ENCODE data around the gene DNPEP.
"Not testable (repeated sequence)": the region's sequence is repeated elsewhere in the genome, so short reads cannot be mapped to it uniquely, and the experiment has no call there.

DNPEP gene

GRCh38 chr2:219395609-219396008 is 7.9 kb upstream of the DNPEP start:
- H3K27me3 Mint-ChIP-seq = no peaks in the 10 kb centered on the region
- ATAC-seq (no peak), DNase-seq (no peak)
- no peak overlapping the region for H3K4me3 Mint-ChIP-seq
- no peak overlapping the region for H3K27ac Mint-ChIP-seq
- H3K4me1 Mint-ChIP-seq = peaks cover 8% of the 10 kb centered on the region
- H3K9me3 Mint-ChIP-seq = no peaks in the 10 kb centered on the region

- H3K27ac Mint-ChIP-seq, H3K9me3 Mint-ChIP-seq, H3K4me1 Mint-ChIP-seq, H3K4me3 Mint-ChIP-seq, DNase-seq, H3K27me3 Mint-ChIP-seq, ATAC-seq: not testable (repeated sequence)
Measured at GRCh38 chr2:219395056-219395455, 7.3 kb upstream of the DNPEP start.

- Mint-ChIP-seq H3K9me3 (no peaks in the 10 kb centered on the region), H3K4me3 (no peak overlapping the region), H3K4me1 (peaks cover 12% of the 10 kb centered on the region), H3K27me3 (no peaks in the 10 kb centered on the region), H3K27ac (no peak overlapping the region)
- ATAC-seq (no peak), DNase-seq (no peak)
Measured at GRCh38 chr2:219392754-219393153, 5.0 kb upstream of the DNPEP start.

GRCh38 chr2:219388907-219389156 is 1.1 kb upstream of the DNPEP start:
- DNase-seq = no peak
- no peaks in the 10 kb centered on the region for H3K9me3 Mint-ChIP-seq
- H3K4me3 Mint-ChIP-seq = peak overlapping the region; percentile 74 to 80
- no peak for ATAC-seq
- H3K27ac Mint-ChIP-seq = peak overlapping the region in 1 of 2 donors; percentile 34
- H3K27me3 Mint-ChIP-seq = no peaks in the 10 kb centered on the region
- peaks cover 38% of the 10 kb centered on the region for H3K4me1 Mint-ChIP-seq

- DNase-seq (peak; percentile 98 to 100), ATAC-seq (peak; percentile 81)
- Mint-ChIP-seq H3K9me3 (no peaks in the 10 kb centered on the region), H3K27ac (peak overlapping the region; percentile 34 to 49), H3K4me3 (peak overlapping the region; percentile 74 to 80), H3K27me3 (no peaks in the 10 kb centered on the region), H3K4me1 (peaks cover 43% of the 10 kb centered on the region)
Measured at GRCh38 chr2:219388121-219388906, 602 bp upstream of the DNPEP start.

- Mint-ChIP-seq H3K4me1 (peaks cover 44% of the 10 kb centered on the region), H3K4me3 (peak overlapping the region; percentile 97 to 98), H3K27me3 (no peaks in the 10 kb centered on the region), H3K27ac (peak overlapping the region; percentile 98 to 99), H3K9me3 (no peaks in the 10 kb centered on the region)
- no peak for ATAC-seq
- DNase-seq = no peak
Measured at GRCh38 chr2:219386532-219387280, 1.0 kb downstream of the DNPEP start.

- H3K27me3 Mint-ChIP-seq = no peaks in the 10 kb centered on the region
- peak overlapping the region in 1 of 2 donors; percentile 24 for H3K4me3 Mint-ChIP-seq
- no peaks in the 10 kb centered on the region for H3K9me3 Mint-ChIP-seq
- ATAC-seq (no peak), DNase-seq (no peak)
- peaks cover 44% of the 10 kb centered on the region for H3K4me1 Mint-ChIP-seq
- no peak overlapping the region for H3K27ac Mint-ChIP-seq
Measured at GRCh38 chr2:219385958-219386520, 1.7 kb downstream of the DNPEP start.

GRCh38 chr2:219384859-219385258 is 2.9 kb downstream of the DNPEP start:
- Mint-ChIP-seq H3K27ac (peak overlapping the region in 1 of 2 donors; percentile 88), H3K27me3 (no peaks in the 10 kb centered on the region), H3K9me3 (no peaks in the 10 kb centered on the region), H3K4me3 (no peak overlapping the region), H3K4me1 (peaks cover 44% of the 10 kb centered on the region)
- ATAC-seq = no peak
- DNase-seq = no peak

- H3K9me3 Mint-ChIP-seq = no peaks in the 10 kb centered on the region
- DNase-seq (no peak), ATAC-seq (no peak)
- H3K4me1 Mint-ChIP-seq = peaks cover 44% of the 10 kb centered on the region
- peak overlapping the region in 1 of 2 donors; percentile 88 for H3K27ac Mint-ChIP-seq
- no peaks in the 10 kb centered on the region for H3K27me3 Mint-ChIP-seq
- H3K4me3 Mint-ChIP-seq = no peak overlapping the region
Measured at GRCh38 chr2:219384083-219384713, 3.5 kb downstream of the DNPEP start.

GRCh38 chr2:219381448-219381847 is 6.3 kb downstream of the DNPEP start:
- no peak overlapping the region for H3K27ac Mint-ChIP-seq
- no peaks in the 10 kb centered on the region for H3K9me3 Mint-ChIP-seq
- peaks cover 29% of the 10 kb centered on the region for H3K4me1 Mint-ChIP-seq
- DNase-seq (no peak), ATAC-seq (no peak)
- no peaks in the 10 kb centered on the region for H3K27me3 Mint-ChIP-seq
- H3K4me3 Mint-ChIP-seq = no peak overlapping the region

GRCh38 chr2:219380926-219381325 is 6.8 kb downstream of the DNPEP start:
- H3K4me3 Mint-ChIP-seq = no peak overlapping the region
- no peaks in the 10 kb centered on the region for H3K27me3 Mint-ChIP-seq
- peaks cover 24% of the 10 kb centered on the region for H3K4me1 Mint-ChIP-seq
- no peak for ATAC-seq
- peak overlapping the region in 1 of 2 donors; percentile 75 for H3K27ac Mint-ChIP-seq
- H3K9me3 Mint-ChIP-seq = no peaks in the 10 kb centered on the region
- DNase-seq = no peak

- H3K9me3 Mint-ChIP-seq = no peaks in the 10 kb centered on the region
- DNase-seq (no peak), ATAC-seq (no peak)
- peak overlapping the region in 1 of 2 donors; percentile 35 for H3K27ac Mint-ChIP-seq
- H3K4me1 Mint-ChIP-seq = peaks cover under 1% of the 10 kb centered on the region
- H3K4me3 Mint-ChIP-seq = no peak overlapping the region
- no peaks in the 10 kb centered on the region for H3K27me3 Mint-ChIP-seq
Measured at GRCh38 chr2:219378163-219378851, 9.4 kb downstream of the DNPEP start.

- DNase-seq (no peak), ATAC-seq (no peak)
- H3K9me3 Mint-ChIP-seq = no peaks in the 10 kb centered on the region
- H3K27ac Mint-ChIP-seq = no peak overlapping the region
- no peaks in the 10 kb centered on the region for H3K27me3 Mint-ChIP-seq
- no peaks in the 10 kb centered on the region for H3K4me1 Mint-ChIP-seq
- no peak overlapping the region for H3K4me3 Mint-ChIP-seq
Measured at GRCh38 chr2:219369447-219369861, 18.3 kb downstream of the DNPEP start.

- DNase-seq = no peak
- no peak for ATAC-seq
- H3K27ac Mint-ChIP-seq = no peak overlapping the region
- no peak overlapping the region for H3K4me3 Mint-ChIP-seq
- H3K9me3 Mint-ChIP-seq = no peaks in the 10 kb centered on the region
- H3K4me1 Mint-ChIP-seq = no peaks in the 10 kb centered on the region
- H3K27me3 Mint-ChIP-seq = no peaks in the 10 kb centered on the region
Measured at GRCh38 chr2:219368690-219369191, 19.0 kb downstream of the DNPEP start.

- Mint-ChIP-seq H3K9me3 (no peaks in the 10 kb centered on the region), H3K27me3 (peaks cover 30% of the 10 kb centered on the region), H3K4me3 (no peak overlapping the region), H3K4me1 (peaks cover 9% of the 10 kb centered on the region), H3K27ac (no peak overlapping the region)
- DNase-seq (peak in 1 of 2 donors; percentile 25), ATAC-seq (peak; percentile 76)
Measured at GRCh38 chr2:219362524-219363164, 25.1 kb downstream of the DNPEP start.

Data from stimulated activated naive CD8-positive, alpha-beta T cell treated with anti-CD3 and anti-CD28 coated beads, Interleukin-15, amount 100 ng/mL, for 72 hours (primary cell).